Endothelial cell of umbilical vein (primary cell): Measurements from ENCODE around the gene AKAP1. TPM values are rescaled to one million over a fixed set of nuclear protein-coding genes. Genes with fewer than 3 reads are reported as not detected.

Source experiments
- BruUV-seq: library from RNA; stranded (reverse); fragments of 400-500 nt; replicated peaks from 2 replicates; lab custom pipeline; 2021; lab: Mats Ljungman, UMichigan
- CTCF ChIA-PET: fragments of 300-600, 350-600 bp; sonication (Branson Sonifier 250); formaldehyde crosslinking; loops from one replicate; lab custom pipeline; 2021; ENCODE audit warnings: antibody characterized with exemption, inconsistent platforms; lab: Charles Lee
- POLR2A ChIA-PET: fragments of 300-600, 350-600 bp; sonication (Branson Sonifier 250); formaldehyde crosslinking; loops from one replicate; lab custom pipeline; 2021; ENCODE audit warnings: antibody characterized with exemption, inconsistent platforms; lab: Charles Lee
- DNase-seq: peaks from one replicate; pipeline ENCODE4 v3.0.0-alpha.2; 2011; ENCODE audit warnings: low read depth, low spot score
- FAIRE-seq: peaks from 2 replicates; lab custom pipeline; 2011; peaks lifted over from hg19 to GRCh38; lab: Jason Lieb, UNC
- H2AFZ ChIP-seq: 2 replicates; pipeline ENCODE4 v1.6.0; 2012; ENCODE audit warnings: low read depth, low read length, control low read depth, inconsistent platforms
- H3K27ac ChIP-seq: 2 replicates; pipeline ENCODE4 v1.5.1; 2011; ENCODE audit warnings: low read depth, mild to moderate bottlenecking, control low read depth, low read length, moderate library complexity; ENCODE audit not compliant: insufficient read depth
- H3K27me3 ChIP-seq, 2 experiments: 2 replicates each; pipeline versions ENCODE4 v1.6.0 to v1.6.1; 2011; ENCODE audit warnings: low read length in 2 of 2, mixed read lengths in 1 of 2; ENCODE audit not compliant: control insufficient read depth in 2 of 2, insufficient read depth in 2 of 2
- H3K36me3 ChIP-seq, 2 experiments: 2 replicates in 1 of 2; 3 replicates in 1 of 2; pipeline ENCODE4 v1.5.1; 2011; ENCODE audit warnings: low read length in 2 of 2, mild to moderate bottlenecking in 1 of 2, moderate library complexity in 1 of 2; ENCODE audit not compliant: control insufficient read depth in 2 of 2, insufficient read depth in 2 of 2; ENCODE audit errors: extremely low read depth in 1 of 2
- H3K4me1 ChIP-seq: 3 replicates; pipeline ENCODE4 v1.5.1; 2011; ENCODE audit warnings: mild to moderate bottlenecking, low read length; ENCODE audit not compliant: control insufficient read depth, insufficient read depth; ENCODE audit errors: extremely low read depth
- H3K4me2 ChIP-seq: 2 replicates; pipeline ENCODE4 v1.6.1; 2011; ENCODE audit warnings: low read length, control low read depth, mixed read lengths; ENCODE audit not compliant: insufficient read depth
- H3K4me3 ChIP-seq, 3 experiments: fragments of 200-600 bp in 1 of 3; sonication (generic), shearing (Covaris generic) in 1 of 3; replicated peaks in 1 of 3; 2 replicates each; pipeline ENCODE4 v1.5.1; 2011 to 2016; ENCODE audit warnings: control low read depth in 3 of 3, low read length in 3 of 3, mild to moderate bottlenecking in 2 of 3, inconsistent platforms in 1 of 3, low read depth in 1 of 3, moderate library complexity in 1 of 3; ENCODE audit not compliant: insufficient read depth in 1 of 3
- H3K79me2 ChIP-seq: 2 replicates; pipeline ENCODE4 v1.6.0; 2012; ENCODE audit warnings: low read length, inconsistent platforms; ENCODE audit not compliant: control insufficient read depth, insufficient read depth
- H3K9ac ChIP-seq: replicated peaks from 2 replicates; pipeline ENCODE3; 2011; ENCODE audit warnings: low read length, control low read depth; ENCODE audit not compliant: insufficient read depth; ENCODE audit errors: extremely low read depth
- H3K9me1 ChIP-seq: replicated peaks from 3 replicates; pipeline ENCODE4 v1.6.0; 2011; ENCODE audit warnings: mild to moderate bottlenecking, low read length; ENCODE audit not compliant: control insufficient read depth, insufficient read depth; ENCODE audit errors: extremely low read depth
- H3K9me3 ChIP-seq: replicated peaks from 2 replicates; pipeline ENCODE4 v1.5.1; 2012; ENCODE audit warnings: low read length, inconsistent platforms; ENCODE audit not compliant: control insufficient read depth, insufficient read depth
- H4K20me1 ChIP-seq: replicated peaks from 2 replicates; pipeline ENCODE3; 2011; ENCODE audit warnings: mild to moderate bottlenecking, low read length; ENCODE audit not compliant: control insufficient read depth, insufficient read depth; ENCODE audit errors: extremely low read depth
- CTCF ChIP-seq, 2 donors: IDR thresholded peaks; 1 replicate in 1 of 2; 2 replicates in 1 of 2; pipeline ENCODE4 v1.5.1; 2011; ENCODE audit warnings: low read length in 2 of 2, mild to moderate bottlenecking in 2 of 2, moderate library complexity in 2 of 2, control low read depth in 1 of 2, inconsistent platforms in 1 of 2, low read depth in 1 of 2; ENCODE audit not compliant: insufficient read depth in 1 of 2; ENCODE audit errors: extremely low read depth in 1 of 2
- EZH2 ChIP-seq: IDR thresholded peaks from 2 replicates; pipeline ENCODE4 v1.6.1; 2012; ENCODE audit warnings: borderline replicate concordance, low read depth, mild to moderate bottlenecking, moderate library complexity, low read length, inconsistent platforms; ENCODE audit not compliant: severe bottlenecking
- FOS ChIP-seq: IDR thresholded peaks from 2 replicates; pipeline ENCODE4 v1.6.1; 2011; ENCODE audit warnings: mild to moderate bottlenecking, low read length, moderate library complexity, borderline replicate concordance; ENCODE audit not compliant: insufficient read depth
- GATA2 ChIP-seq: IDR thresholded peaks from 2 replicates; pipeline ENCODE4 v1.7.0; 2011; ENCODE audit warnings: low read depth, mild to moderate bottlenecking, moderate library complexity, mixed read lengths, low read length; ENCODE audit not compliant: insufficient read length, insufficient read depth
- JUN ChIP-seq: IDR thresholded peaks from 2 replicates; pipeline ENCODE4 v1.6.1; 2011; ENCODE audit warnings: borderline replicate concordance, low read depth; ENCODE audit not compliant: insufficient read length, insufficient read depth
- MAX ChIP-seq: IDR thresholded peaks from 2 replicates; pipeline ENCODE4 v1.6.1; 2011; ENCODE audit not compliant: insufficient read depth, insufficient read length
- MYC ChIP-seq: IDR thresholded peaks from one replicate; pipeline ENCODE4 v1.6.1; 2011; ENCODE audit warnings: mild to moderate bottlenecking, low read depth, low read length
- POLR2A ChIP-seq: IDR thresholded peaks from 2 replicates; pipeline ENCODE4 v1.6.1; 2012; ENCODE audit warnings: low read depth, mild to moderate bottlenecking, control low read depth, low read length
- POLR2AphosphoS5 ChIP-seq: IDR thresholded peaks from 2 replicates; pipeline ENCODE4 v1.6.1; 2012; ENCODE audit warnings: low read depth, mild to moderate bottlenecking, control low read depth, low read length, moderate library complexity; ENCODE audit not compliant: insufficient read depth
- dilution Hi-C: fragments of 300-500 bp; cut with MboI; formaldehyde crosslinking; loops from one replicate; pipeline ENCODE4 v1.15.0; 2019; ENCODE audit warnings: low sequenced_read_pairs; ENCODE audit not compliant: extremely low pct_ligation_motif_present
- intact Hi-C: fragments of 100-400 bp; cut with micrococcal nuclease; formaldehyde crosslinking; loops from one replicate; pipeline ENCODE4 v1.10.0; 2022
- polyA plus RNA-seq, 4 experiments: library from polyadenylated mRNA; depleted of rRNA in 3 of 4; stranded (reverse) in 3 of 4; unstranded in 1 of 4; fragments of >200 nt; gene quantifications; 2 replicates each; pipeline versions ENCODE4 v1.2.1 to v1.2.3, GENCODE V29; 2011 to 2012; ENCODE audit warnings: missing spikeins in 1 of 4
- total RNA-seq: library from RNA; stranded (reverse); gene quantifications from 2 replicates; pipeline ENCODE4 v1.2.3, GENCODE V29; 2021

Gene AKAP1
- total and polyA plus RNA-seq, 2 donors (not counting 3 experiments of a cell fraction or from before 2014, with no cell fraction given): 20.9 to 27.7 TPM

GRCh38 chr17:57113011-57113410 lies 28.0 kb downstream of the AKAP1 start:
- CTCF ChIA-PET: no interaction called here

More at GRCh38 chr17:57113011-57113410, 28.0 kb downstream of the AKAP1 start:
- no peaks in the 10 kb centered on the region for H3K79me2 ChIP-seq
- H3K9ac ChIP-seq: no peak overlapping the region
- no peak overlapping the region for H3K27ac ChIP-seq
- TF ChIP-seq GATA2 (no peak), JUN (no peak), FOS (no peak), POLR2AphosphoS5 (no peak), CTCF (IDR thresholded peaks at IDR 0.05; ENCODE audit: extremely low read depth in 1 of 2, insufficient read depth in 1 of 2, low read depth in 1 of 2, low read length in 2 of 2) (no peak), MAX (no peak), EZH2 (no peak), MYC (no peak), POLR2A (no peak)
- dilution Hi-C loops (no loop called here), intact Hi-C loops (no loop called here)
- no peaks in the 10 kb centered on the region for H3K27me3 ChIP-seq
- H4K20me1 ChIP-seq: no peaks in the 10 kb centered on the region
- H3K4me1 ChIP-seq: no peaks in the 10 kb centered on the region
- H3K9me1 ChIP-seq: no peaks in the 10 kb centered on the region
- peaks cover 2 to 3% of the 10 kb centered on the region in 2 experiments for H3K36me3 ChIP-seq
- no peak for DNase-seq
- POLR2A ChIA-PET: no interaction called here
- FAIRE-seq: no peak
- H3K4me2 ChIP-seq: no peak overlapping the region
- H2AFZ ChIP-seq: no peak overlapping the region
- no TSS peak for BruUV-seq
- no peaks in the 10 kb centered on the region for H3K9me3 ChIP-seq
- H3K4me3 ChIP-seq: no peak overlapping the region
